HG03457 (cell line): ENCODE results near the gene OVOL2.

ENCODE experiments used
- ATAC-seq: cut with Tn5 transposase; IDR thresholded peaks from one replicate; pipeline ENCODE4 v1.9.1; 2021; ENCODE audit warnings: moderate number of reproducible peaks; ENCODE audit not compliant: unreplicated experiment

OVOL2 gene

GRCh38 chr20:18018100-18018499 lies 39.6 kb downstream of the OVOL2 start:
- ATAC-seq: no peak

- ATAC-seq: no peak
Observed at GRCh38 chr20:18016772-18017171, 40.9 kb downstream of the OVOL2 start.

- no peak for ATAC-seq
Observed at GRCh38 chr20:18014411-18014810, 43.3 kb downstream of the OVOL2 start.

DNA sequence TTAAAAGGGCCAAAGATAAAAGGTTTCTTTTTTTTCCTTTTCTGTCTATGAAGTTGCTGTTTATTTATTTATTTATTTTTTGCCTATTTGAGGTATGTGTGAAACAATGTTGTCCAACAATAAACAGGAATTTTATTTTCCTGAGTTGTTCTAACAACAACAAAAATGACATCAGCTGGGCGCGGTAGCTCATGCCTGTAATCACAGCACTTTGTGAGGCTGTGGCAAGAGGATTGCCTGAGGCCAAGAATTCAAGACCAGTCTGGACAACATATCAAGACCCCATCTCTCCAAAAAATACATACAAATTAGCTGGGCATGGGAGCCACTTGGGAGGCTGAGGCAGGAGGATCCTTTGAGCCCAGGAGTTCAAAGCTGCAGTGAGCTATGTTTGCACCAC lies 44.8 kb downstream of the OVOL2 start:
- ATAC-seq: no peak

- no peak for ATAC-seq
Observed at GRCh38 chr20:18011951-18012645, 45.6 kb downstream of the OVOL2 start.

DNA sequence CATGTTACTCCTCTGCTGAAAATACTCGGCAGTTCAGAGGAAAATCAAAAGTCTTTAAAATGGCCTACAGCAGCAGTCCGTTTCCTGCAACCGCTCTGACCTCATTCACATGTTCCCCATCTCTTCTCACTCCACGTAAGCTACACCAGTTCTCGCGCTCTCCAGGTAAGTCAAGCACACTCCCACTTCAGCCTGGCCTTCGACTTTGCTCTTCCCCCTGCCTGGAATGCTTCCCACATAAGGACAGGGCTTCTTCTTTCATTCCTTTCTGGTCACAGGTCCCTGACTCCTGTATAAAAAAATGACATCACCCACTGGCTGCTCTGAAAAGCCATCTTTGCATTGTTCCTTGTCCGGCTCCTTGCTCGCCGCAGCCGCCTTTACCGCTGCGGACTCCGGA lies 46.2 kb downstream of the OVOL2 start:
- no peak for ATAC-seq

GRCh38 chr20:18009116-18009515 lies 48.6 kb downstream of the OVOL2 start:
- ATAC-seq: no peak

DNA sequence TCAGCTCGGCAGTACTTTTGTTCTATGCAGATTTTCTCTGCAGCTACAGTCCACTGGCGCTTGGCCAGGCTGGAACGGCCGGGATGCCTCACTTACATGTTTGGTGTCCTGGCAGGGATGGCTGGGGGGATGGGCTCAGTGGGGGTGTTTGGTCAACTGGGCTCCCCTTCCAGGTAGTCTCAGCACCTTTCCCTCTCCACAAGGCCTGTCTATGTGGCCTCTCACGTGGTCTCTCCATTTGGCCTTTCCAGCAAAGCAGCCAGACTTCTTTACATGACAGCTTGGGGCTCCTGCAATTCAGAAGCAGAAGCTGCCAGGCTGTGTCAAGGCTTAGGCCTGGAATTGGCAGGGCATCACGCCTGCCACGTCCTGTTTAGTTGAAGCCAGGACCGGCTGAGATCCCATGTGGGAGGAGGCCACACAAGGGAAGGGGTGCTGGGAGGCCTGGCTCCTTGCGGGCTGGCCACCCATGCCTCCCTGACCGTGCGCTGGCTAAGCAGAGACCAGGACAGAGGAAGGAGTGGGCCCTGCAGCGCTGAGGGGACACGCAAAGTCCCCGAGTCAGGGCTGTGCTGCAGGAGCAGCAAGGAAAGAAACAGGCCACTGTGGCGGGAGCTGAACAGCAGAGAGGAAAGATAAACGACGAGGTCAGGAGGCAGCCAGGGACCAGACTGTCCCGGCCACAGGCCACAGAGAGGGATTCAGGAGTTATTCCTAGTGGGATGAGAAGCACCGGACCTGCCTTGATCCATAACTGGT lies 50.0 kb downstream of the OVOL2 start:
- ATAC-seq: no peak

- no peak for ATAC-seq
Observed at GRCh38 chr20:18006684-18007083, 51.0 kb downstream of the OVOL2 start.

DNA sequence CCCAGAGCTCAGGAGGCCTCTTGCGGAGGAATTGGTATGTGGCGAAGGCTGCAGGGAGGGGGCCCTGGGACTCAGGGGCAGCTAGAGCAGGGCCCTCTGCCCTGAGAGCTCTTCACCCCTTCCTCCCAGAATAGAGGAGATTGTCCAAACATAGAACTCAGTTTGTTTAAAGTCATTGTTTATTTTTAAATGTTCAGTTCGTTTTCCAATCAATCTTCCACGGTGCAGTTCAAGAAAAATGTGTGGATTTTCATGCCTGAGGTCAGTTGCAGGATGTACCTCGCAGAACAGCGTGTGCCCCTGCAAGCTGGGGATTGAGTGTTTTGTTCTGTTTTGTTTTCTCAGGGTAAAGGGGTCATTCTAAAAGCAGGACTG lies 51.7 kb downstream of the OVOL2 start:
- no peak for ATAC-seq

GRCh38 chr20:18005170-18005989 lies 52.3 kb downstream of the OVOL2 start:
- ATAC-seq: peak; percentile 93

DNA sequence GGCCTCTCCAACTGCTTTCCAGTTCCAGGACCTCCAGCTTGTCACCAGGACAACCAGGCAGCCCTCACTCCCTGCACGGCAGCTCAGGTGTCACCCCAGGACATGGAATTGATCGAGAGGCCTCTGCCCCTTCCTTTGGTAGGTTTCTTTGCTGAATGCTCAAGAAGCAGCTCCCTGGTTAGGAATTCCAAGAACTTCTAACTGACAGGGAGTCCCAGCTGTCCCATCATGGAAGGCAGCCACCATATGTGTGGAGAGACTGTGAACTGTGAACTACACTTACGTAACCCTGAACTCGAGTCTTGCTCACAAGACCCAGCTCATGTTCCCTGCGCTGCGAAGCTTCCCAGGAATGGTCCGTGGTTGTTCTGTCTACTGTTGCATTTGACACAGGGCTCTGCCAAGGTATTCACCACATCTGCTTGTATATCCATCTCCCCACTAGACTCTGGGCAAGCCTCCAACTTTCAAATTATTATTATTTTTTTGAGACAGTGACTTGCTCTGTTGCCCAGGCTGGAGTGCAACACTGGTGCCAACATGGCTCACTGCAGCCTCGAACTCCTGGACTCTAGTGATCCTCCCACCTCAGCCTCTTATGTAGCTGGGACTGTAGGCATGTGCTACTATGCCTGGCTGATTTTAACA lies 53.2 kb downstream of the OVOL2 start:
- ATAC-seq: no peak

- peak; percentile 37 for ATAC-seq
Observed at GRCh38 chr20:18003897-18004296, 53.8 kb downstream of the OVOL2 start.

GRCh38 chr20:18001131-18001921 lies 56.4 kb downstream of the OVOL2 start:
- ATAC-seq: no peak

DNA sequence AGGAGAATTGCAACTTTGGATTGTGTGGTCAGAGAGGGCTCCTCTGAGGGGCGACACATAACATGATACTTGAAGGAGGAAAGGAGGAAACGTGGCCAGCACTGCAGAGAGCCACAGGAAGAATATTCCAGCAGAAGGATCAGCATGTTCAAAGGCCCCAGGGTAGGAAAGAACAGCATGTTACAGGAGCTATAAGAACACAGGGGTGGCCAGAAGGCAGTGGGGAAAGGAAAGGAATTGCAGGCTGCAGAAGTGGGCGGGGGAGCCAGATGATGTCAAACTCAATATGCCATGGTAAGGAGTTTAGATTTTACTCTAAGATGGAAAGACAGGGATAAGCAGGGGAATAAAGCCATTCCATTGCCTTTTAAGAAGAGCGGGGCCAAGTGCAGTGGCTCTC lies 58.1 kb downstream of the OVOL2 start:
- no peak for ATAC-seq

DNA sequence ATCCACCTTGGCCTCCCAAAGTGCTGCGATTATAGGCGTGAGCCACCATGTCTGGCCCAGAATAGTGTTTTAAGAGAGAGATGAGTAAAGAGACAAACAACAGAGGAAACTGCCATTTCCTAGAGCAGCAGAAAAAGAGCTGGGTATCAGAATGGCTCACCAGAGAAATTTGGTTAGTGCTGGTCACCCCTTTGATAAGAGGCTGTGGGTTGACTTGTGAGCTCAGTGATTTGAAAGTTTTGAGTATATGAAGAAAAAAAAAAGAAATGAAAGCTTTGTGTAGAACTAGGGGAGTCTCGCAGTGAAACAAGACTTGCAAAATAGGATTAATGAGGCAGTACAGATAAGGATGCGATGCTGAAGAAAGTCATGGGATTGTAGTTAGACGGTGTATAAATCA lies 59.3 kb downstream of the OVOL2 start:
- ATAC-seq: no peak

- no peak for ATAC-seq
Observed at GRCh38 chr20:17995967-17996819, 61.5 kb downstream of the OVOL2 start.

GRCh38 chr20:17993546-17993945 lies 64.2 kb downstream of the OVOL2 start:
- ATAC-seq: no peak

DNA sequence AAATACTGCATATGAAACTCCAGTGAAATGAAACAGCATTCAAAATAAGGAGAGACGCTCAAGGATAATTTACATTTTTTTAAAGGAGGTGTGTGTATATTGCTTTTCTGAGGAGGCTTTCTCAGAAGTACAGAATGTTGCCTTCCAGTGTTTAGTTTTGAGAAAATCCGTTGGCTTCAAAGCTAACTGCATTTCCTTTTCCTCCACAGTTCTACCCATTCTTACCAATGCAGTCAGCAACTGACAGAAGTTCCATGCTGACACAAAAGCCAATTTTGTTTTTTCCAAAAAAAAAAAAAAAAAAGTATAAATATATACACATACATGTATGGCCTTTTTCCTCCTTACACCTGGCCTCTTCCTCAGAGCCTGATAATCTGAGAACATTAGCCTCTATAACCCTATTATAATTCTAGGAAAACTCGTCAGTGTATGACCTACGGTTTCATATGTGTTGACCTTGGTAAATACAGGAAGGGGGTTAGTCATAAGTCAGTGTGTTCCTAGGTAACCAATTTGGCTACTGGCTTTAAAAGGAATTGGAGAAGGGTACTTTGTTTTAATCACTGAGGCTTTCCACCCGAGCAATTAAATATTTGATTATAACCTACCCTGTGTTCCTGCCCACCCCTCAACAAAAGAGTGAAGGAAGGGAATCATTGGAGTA lies 64.7 kb downstream of the OVOL2 start:
- ATAC-seq: no peak
